ENCODE data around the gene CHRNG. TPM values are rescaled to one million over a fixed set of nuclear protein-coding genes. Genes with fewer than 3 reads are reported as not detected.

CHRNG gene
- total RNA-seq, 4 donors from 2014 or later: not detected

- TF ChIP-seq POLR2A (IDR thresholded peaks at IDR 0.05) (no peak), POLR2AphosphoS5 (IDR thresholded peaks at IDR 0.05) (no peak), CTCF (IDR thresholded peaks at IDR 0.05) (no peak), EP300 (IDR thresholded peaks at IDR 0.05) (no peak)
- WGBS, 2 donors (ENCODE audit: low coverage in 1 of 2): 33 to 56% methylated on average over 1 to 3 of the region's 9 CpGs
- no peak for ATAC-seq
Observed at GRCh38 chr2:232541961-232542714, 2.6 kb downstream of the CHRNG start.

GRCh38 chr2:232542715-232543467, 3.4 kb downstream of the CHRNG start:
- Histone ChIP-seq H3K27ac (no peak overlapping the region), H3K27me3 (peaks cover 38% of the 10 kb centered on the region), H3K4me1 (no peaks in the 10 kb centered on the region), H3K4me3 (no peak overlapping the region), H3K36me3 (peaks cover 0 to 18% of the 10 kb centered on the region in 2 donors), H3K9me3 (no peaks in the 10 kb centered on the region)
- no peak for TF ChIP-seq POLR2AphosphoS5 (IDR thresholded peaks at IDR 0.05)
- TF ChIP-seq EP300 (IDR thresholded peaks at IDR 0.05): no peak
- no peak for TF ChIP-seq POLR2A (IDR thresholded peaks at IDR 0.05)
- TF ChIP-seq CTCF (IDR thresholded peaks at IDR 0.05): no peak
- WGBS, 2 donors (ENCODE audit: low coverage in 1 of 2): 40 to 94% methylated on average over 2 to 4 of the region's 20 CpGs
- ATAC-seq: no peak

More at GRCh38 chr2:232541961-232542714, 2.6 kb downstream of the CHRNG start:
- peaks cover 45% of the 10 kb centered on the region for H3K27me3 ChIP-seq
- H3K4me1 ChIP-seq: no peaks in the 10 kb centered on the region
- H3K36me3 ChIP-seq: peaks cover 0 to 13% of the 10 kb centered on the region in 2 donors
- no peak overlapping the region for H3K27ac ChIP-seq
- no peaks in the 10 kb centered on the region for H3K9me3 ChIP-seq
- H3K4me3 ChIP-seq: no peak overlapping the region

GRCh38 chr2:232543491-232543890, 4.0 kb downstream of the CHRNG start:
- ATAC-seq: no peak

GRCh38 chr2:232543928-232544631, 4.6 kb downstream of the CHRNG start:
- Histone ChIP-seq H3K36me3 (peaks cover 0 to 18% of the 10 kb centered on the region in 2 donors), H3K4me1 (no peaks in the 10 kb centered on the region), H3K27me3 (peaks cover 26% of the 10 kb centered on the region), H3K27ac (no peak overlapping the region), H3K9me3 (no peaks in the 10 kb centered on the region), H3K4me3 (no peak overlapping the region)
- no peak for ATAC-seq
- TF ChIP-seq EP300 (IDR thresholded peaks at IDR 0.05) (no peak), POLR2A (IDR thresholded peaks at IDR 0.05) (no peak), CTCF (IDR thresholded peaks at IDR 0.05) (no peak), POLR2AphosphoS5 (IDR thresholded peaks at IDR 0.05) (no peak)
- WGBS, 2 donors (ENCODE audit: low coverage in 1 of 2): 83 to 95% methylated on average over 3 of the region's 19 CpGs

More at GRCh38 chr2:232543491-232543890, 4.0 kb downstream of the CHRNG start:
- H3K9me3 ChIP-seq: no peaks in the 10 kb centered on the region
- peaks cover 32% of the 10 kb centered on the region for H3K27me3 ChIP-seq
- 93 to 94% methylated on average over 8 to 12 of the region's 14 CpGs for WGBS, 2 donors (ENCODE audit: low coverage in 1 of 2)
- TF ChIP-seq POLR2A (IDR thresholded peaks at IDR 0.05) (no peak), POLR2AphosphoS5 (IDR thresholded peaks at IDR 0.05) (no peak), CTCF (IDR thresholded peaks at IDR 0.05) (no peak), EP300 (IDR thresholded peaks at IDR 0.05) (no peak)
- no peak overlapping the region for H3K4me3 ChIP-seq
- H3K4me1 ChIP-seq: no peaks in the 10 kb centered on the region
- H3K27ac ChIP-seq: no peak overlapping the region
- H3K36me3 ChIP-seq: peaks cover 0 to 18% of the 10 kb centered on the region in 2 donors
